GM23248 (cell line): Measurements from ENCODE around the gene PTPRF. TPM values are rescaled to one million over a fixed set of nuclear protein-coding genes. Genes with fewer than 3 reads are reported as not detected.
A peak's percentile ranks its signal among the peaks of the same experiment; 100 is the strongest.

Experiments used
- DNase-seq: peaks from one replicate; pipeline ENCODE4 v3.0.0-alpha.2; 2015
- H2AFZ ChIP-seq: fragments of 200-600 bp; sonication (generic); 2 replicates; pipeline ENCODE4 v1.6.1; 2016; ENCODE audit warnings: antibody characterized with exemption
- H3F3A ChIP-seq: fragments of 200-600 bp; sonication (generic); 2 replicates; pipeline ENCODE4 v1.6.1; 2016; ENCODE audit warnings: mild to moderate bottlenecking, antibody characterized with exemption, mixed run types; ENCODE audit not compliant: insufficient read depth
- H3K27ac ChIP-seq: fragments of 200-600 bp; sonication (generic); 2 replicates; pipeline ENCODE4 v1.5.1; 2016; ENCODE audit warnings: mild to moderate bottlenecking
- H3K27me3 ChIP-seq: fragments of 200-600 bp; sonication (generic); replicated peaks from 2 replicates; pipeline ENCODE4 v1.6.1; 2016; ENCODE audit warnings: mild to moderate bottlenecking; ENCODE audit not compliant: insufficient read depth
- H3K36me3 ChIP-seq: fragments of 200-600 bp; sonication (generic); 2 replicates; pipeline ENCODE4 v1.6.1; 2016; ENCODE audit warnings: low read depth, mild to moderate bottlenecking
- H3K4me1 ChIP-seq: fragments of 200-600 bp; sonication (generic); 2 replicates; pipeline ENCODE4 v1.6.1; 2016; ENCODE audit warnings: mild to moderate bottlenecking; ENCODE audit not compliant: insufficient read depth
- H3K4me2 ChIP-seq: fragments of 200-600 bp; sonication (generic); one replicate; pipeline ENCODE4 v1.6.1; 2016; ENCODE audit warnings: mild to moderate bottlenecking; ENCODE audit not compliant: unreplicated experiment
- H3K4me3 ChIP-seq: fragments of 200-600 bp; sonication (generic); 2 replicates; pipeline ENCODE4 v1.5.1; 2016; ENCODE audit warnings: mild to moderate bottlenecking
- H3K79me2 ChIP-seq: fragments of 200-600 bp; sonication (generic); 2 replicates; pipeline ENCODE4 v1.6.1; 2016; ENCODE audit warnings: mild to moderate bottlenecking; ENCODE audit not compliant: insufficient read depth
- H3K9ac ChIP-seq: fragments of 200-600 bp; sonication (generic); 2 replicates; pipeline ENCODE4 v1.6.1; 2016; ENCODE audit warnings: mild to moderate bottlenecking
- H3K9me2 ChIP-seq: fragments of 200-600 bp; sonication (generic); 2 replicates; pipeline ENCODE4 v1.6.1; 2016; ENCODE audit warnings: mixed run types, mild to moderate bottlenecking, moderate library complexity; ENCODE audit not compliant: insufficient read depth
- H3K9me3 ChIP-seq: fragments of 200-600 bp; sonication (generic); one replicate; pipeline ENCODE4 v1.6.1; 2017; ENCODE audit warnings: low read depth
- H4K20me1 ChIP-seq: fragments of 200-600 bp; sonication (generic); 2 replicates; pipeline ENCODE4 v1.6.0; 2016; ENCODE audit not compliant: insufficient read depth
- EZH2 ChIP-seq: fragments of 200-600 bp; sonication (generic); IDR thresholded peaks from 2 replicates; pipeline ENCODE4 v1.6.1; 2018; ENCODE audit warnings: antibody characterized with exemption, mild to moderate bottlenecking; ENCODE audit not compliant: insufficient read depth, poor library complexity, severe bottlenecking
- EZH2phosphoT487 ChIP-seq: fragments of 200-600 bp; sonication (generic); IDR thresholded peaks from 2 replicates; pipeline ENCODE4 v1.6.1; 2018; ENCODE audit warnings: antibody characterized with exemption, moderate library complexity, mild to moderate bottlenecking, low read depth; ENCODE audit not compliant: insufficient read depth
- WGBS, 2 experiments: methylation state at CpG; one replicate each; pipeline ENCODE4 v1.1.6; 2015 to 2017; ENCODE audit warnings: low lambda C conversion rate in 2 of 2, low coverage in 1 of 2; ENCODE audit errors: missing lambda C conversion rate in 2 of 2; 5-methylcytosine and 5-hydroxymethylcytosine counted together
- in situ Hi-C: fragments of 300-500 bp; cut with MboI; formaldehyde crosslinking; loops from 2 replicates; pipeline ENCODE4 v1.15.0; 2020
- polyA plus RNA-seq: library from polyadenylated mRNA; unstranded; fragments of >200 nt; fragmentation: Nextera tagmentation; extraction: Ambion mirVana; gene quantifications from 2 replicates; pipeline ENCODE4 v1.2.1, GENCODE V29; 2016
- total RNA-seq: library from RNA; depleted of rRNA; stranded (reverse); fragments of >200 nt; shearing (Covaris generic); gene quantifications from 2 replicates; pipeline ENCODE4 v1.2.3, GENCODE V29; 2014

The PTPRF gene
- total and polyA plus RNA-seq, 2 experiments from 2014 or later: 14.0 to 15.0 TPM

- WGBS, 2 experiments: 57 to 63% methylated on average over 12 of the region's 12 CpGs
- TF ChIP-seq EZH2phosphoT487 (no peak), EZH2 (no peak)
- in situ Hi-C loops: loop anchor here (25.0 kb wide), 1 partner anchor 391 kb away; the partner anchor contains the start of genes ARTN and IPO13
- no peak overlapping the region for H3K27ac ChIP-seq
- no peak overlapping the region for H2AFZ ChIP-seq
- H3K27me3 ChIP-seq: no peaks in the 10 kb centered on the region
- H3K9me2 ChIP-seq: no peaks in the 10 kb centered on the region
- H3K4me1 ChIP-seq: no peaks in the 10 kb centered on the region
- no peaks in the 10 kb centered on the region for H3F3A ChIP-seq
- H3K79me2 ChIP-seq: no peaks in the 10 kb centered on the region
- no peak overlapping the region for H3K4me2 ChIP-seq
- no peaks in the 10 kb centered on the region for H3K36me3 ChIP-seq
- H3K4me3 ChIP-seq: no peak overlapping the region
- H4K20me1 ChIP-seq: no peaks in the 10 kb centered on the region
- H3K9me3 ChIP-seq: no peaks in the 10 kb centered on the region
- peak; percentile 44 for DNase-seq
- no peak overlapping the region for H3K9ac ChIP-seq
These were observed 15.2 kb downstream of the PTPRF start for GRCh38 chr1:43545695-43546387.

- Histone ChIP-seq H3K79me2 (no peaks in the 10 kb centered on the region), H3K4me2 (no peak overlapping the region), H3K4me1 (no peaks in the 10 kb centered on the region), H3F3A (no peaks in the 10 kb centered on the region), H3K9me3 (no peaks in the 10 kb centered on the region), H2AFZ (no peak overlapping the region), H4K20me1 (no peaks in the 10 kb centered on the region), H3K9me2 (no peaks in the 10 kb centered on the region), H3K36me3 (no peaks in the 10 kb centered on the region), H3K27me3 (no peaks in the 10 kb centered on the region), H3K27ac (no peak overlapping the region), H3K9ac (no peak overlapping the region), H3K4me3 (no peak overlapping the region)
- 91 to 93% methylated on average over 14 to 15 of the region's 15 CpGs for WGBS, 2 experiments
- TF ChIP-seq EZH2 (no peak), EZH2phosphoT487 (no peak)
- in situ Hi-C loops: loop anchor here (25.0 kb wide), 1 partner anchor 391 kb away; the partner anchor contains the start of genes ARTN and IPO13
- DNase-seq: no peak
These were observed 15.9 kb downstream of the PTPRF start for GRCh38 chr1:43546388-43547100.

- in situ Hi-C loops: loop anchor here (25.0 kb wide), 1 partner anchor 390 kb away; the partner anchor contains the start of genes ARTN and IPO13
- Histone ChIP-seq H3K27me3 (no peaks in the 10 kb centered on the region), H3K9ac (no peak overlapping the region), H4K20me1 (no peaks in the 10 kb centered on the region), H3K79me2 (no peaks in the 10 kb centered on the region), H3K27ac (no peak overlapping the region), H2AFZ (no peak overlapping the region), H3F3A (no peaks in the 10 kb centered on the region), H3K4me1 (no peaks in the 10 kb centered on the region), H3K4me3 (no peak overlapping the region), H3K4me2 (no peak overlapping the region), H3K9me2 (no peaks in the 10 kb centered on the region), H3K36me3 (no peaks in the 10 kb centered on the region), H3K9me3 (no peaks in the 10 kb centered on the region)
- no peak for DNase-seq
- 88 to 90% methylated on average over 11 of the region's 11 CpGs for WGBS, 2 experiments
- TF ChIP-seq EZH2 (no peak), EZH2phosphoT487 (no peak)
These were observed 16.9 kb downstream of the PTPRF start for GRCh38 chr1:43547538-43548072.
